ENCODE data around the gene NSUN6.

The NSUN6 gene

DNA sequence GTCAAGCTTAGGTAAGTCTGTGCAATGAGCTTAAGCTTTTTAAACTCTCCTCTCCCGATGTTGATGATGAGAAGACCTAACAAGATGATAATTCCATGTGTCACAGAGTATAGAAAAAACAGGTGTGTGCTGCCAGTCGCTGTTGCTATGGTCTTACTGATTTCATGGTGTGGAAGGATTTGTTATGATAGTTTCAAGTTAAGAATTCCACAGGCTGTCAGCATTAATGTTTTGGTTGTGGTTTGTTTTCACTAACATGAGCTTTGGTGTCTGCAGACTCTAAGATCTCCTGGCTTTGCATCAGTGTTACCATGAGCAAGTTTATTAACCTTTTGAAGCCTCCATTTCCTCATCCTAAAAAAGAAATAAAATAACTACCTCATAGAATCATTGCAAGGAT, 123.7 kb downstream of the NSUN6 start:
- ChIA-PET CTCF (no interaction called here), POLR2A (no interaction called here)
- DNase-seq (ENCODE audit: extremely low spot score) = no peak
- TF ChIP-seq FOXA1 (IDR thresholded peaks at IDR 0.05) (no peak), CTBP1 (IDR thresholded peaks at IDR 0.05; ENCODE audit: borderline replicate concordance) (no peak), LEF1 (IDR thresholded peaks at IDR 0.05; ENCODE audit: borderline replicate concordance) (no peak), TARDBP (IDR thresholded peaks at IDR 0.05) (no peak), FOXK2 (IDR thresholded peaks at IDR 0.05) (no peak), SP1 (IDR thresholded peaks at IDR 0.05) (no peak), NFRKB (IDR thresholded peaks at IDR 0.05) (no peak), BHLHE40 (IDR thresholded peaks at IDR 0.05; ENCODE audit: borderline replicate concordance) (no peak), SUZ12 (IDR thresholded peaks at IDR 0.05) (no peak)
- TF ChIP-seq, protein P1, sequence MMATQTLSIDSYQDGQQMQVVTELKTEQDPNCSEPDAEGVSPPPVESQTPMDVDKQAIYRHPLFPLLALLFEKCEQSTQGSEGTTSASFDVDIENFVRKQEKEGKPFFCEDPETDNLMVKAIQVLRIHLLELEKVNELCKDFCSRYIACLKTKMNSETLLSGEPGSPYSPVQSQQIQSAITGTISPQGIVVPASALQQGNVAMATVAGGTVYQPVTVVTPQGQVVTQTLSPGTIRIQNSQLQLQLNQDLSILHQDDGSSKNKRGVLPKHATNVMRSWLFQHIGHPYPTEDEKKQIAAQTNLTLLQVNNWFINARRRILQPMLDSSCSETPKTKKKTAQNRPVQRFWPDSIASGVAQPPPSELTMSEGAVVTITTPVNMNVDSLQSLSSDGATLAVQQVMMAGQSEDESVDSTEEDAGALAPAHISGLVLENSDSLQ (IDR thresholded peaks at IDR 0.05) = no peak

DNA sequence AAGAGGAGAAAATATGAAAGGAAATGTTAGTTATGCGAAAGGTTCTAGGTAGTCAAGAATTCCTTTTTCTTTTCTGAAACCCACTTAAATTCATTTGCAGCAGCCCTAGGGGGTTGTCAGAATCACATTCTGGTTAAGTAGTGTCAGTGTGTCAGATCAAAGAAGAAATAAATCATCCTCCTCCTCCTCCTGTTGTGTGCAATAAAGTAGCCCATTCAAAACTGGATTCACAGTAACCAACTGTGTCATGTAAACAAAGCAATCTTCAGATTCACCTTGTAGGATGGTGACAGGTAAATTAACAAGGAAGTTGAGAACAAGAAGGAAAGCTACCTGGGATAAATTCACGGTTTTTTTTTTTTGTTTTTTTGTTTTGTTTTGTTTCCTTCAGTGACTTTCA, 127.5 kb downstream of the NSUN6 start:
- DNase-seq (ENCODE audit: extremely low spot score) = no peak
- CTCF ChIA-PET = no interaction called here
- TF ChIP-seq ZNF384 (IDR thresholded peaks at IDR 0.05) (no peak), ELF4 (IDR thresholded peaks at IDR 0.05) (no peak)
- TF ChIP-seq, protein P1 (IDR thresholded peaks at IDR 0.05) = peak; percentile 69
- POLR2A ChIA-PET = no interaction called here

DNA sequence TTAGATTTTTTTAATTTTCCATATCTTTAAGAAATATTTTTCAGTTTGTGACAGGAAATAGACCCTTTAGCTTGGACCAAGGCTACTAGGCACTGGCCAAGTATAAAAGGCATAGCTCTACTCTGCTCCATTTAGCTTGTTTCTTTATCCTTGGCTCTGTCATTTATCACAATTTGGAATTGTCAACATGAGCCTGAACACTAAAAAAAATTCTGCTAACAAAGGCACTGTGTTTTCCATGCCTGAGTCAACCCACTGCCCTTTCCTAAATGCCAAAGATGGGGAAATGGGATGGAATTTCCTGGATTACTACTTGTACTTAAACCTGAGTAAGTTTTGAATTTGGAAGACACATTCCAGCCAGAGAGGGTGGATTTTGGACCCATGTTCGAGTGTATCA, 128.4 kb downstream of the NSUN6 start:
- no peak for DNase-seq (ENCODE audit: extremely low spot score)
- no peak for TF ChIP-seq HDGF (IDR thresholded peaks at IDR 0.05; ENCODE audit: borderline replicate concordance)
- TF ChIP-seq BHLHE40 (IDR thresholded peaks at IDR 0.05; ENCODE audit: borderline replicate concordance) = no peak
- TF ChIP-seq FOXM1 (IDR thresholded peaks at IDR 0.05; ENCODE audit: borderline replicate concordance) = no peak
- no peak for TF ChIP-seq FOXK2 (IDR thresholded peaks at IDR 0.05)
- no peak for TF ChIP-seq SP1 (IDR thresholded peaks at IDR 0.05)
- no peak for TF ChIP-seq FOXA1 (IDR thresholded peaks at IDR 0.05)
- TF ChIP-seq, protein P1 (IDR thresholded peaks at IDR 0.05) = no peak
- TF ChIP-seq LEF1 (IDR thresholded peaks at IDR 0.05; ENCODE audit: borderline replicate concordance) = no peak
- TF ChIP-seq ELF4 (IDR thresholded peaks at IDR 0.05) = no peak
- no peak for TF ChIP-seq SUZ12 (IDR thresholded peaks at IDR 0.05)
- no peak for TF ChIP-seq NFRKB (IDR thresholded peaks at IDR 0.05)
- TF ChIP-seq CTBP1 (IDR thresholded peaks at IDR 0.05; ENCODE audit: borderline replicate concordance) = no peak
- TF ChIP-seq TARDBP (IDR thresholded peaks at IDR 0.05) = no peak
- TF ChIP-seq L3MBTL2 (conservative IDR thresholded peaks at IDR 0.05) = no peak
- TF ChIP-seq ARNT (IDR thresholded peaks at IDR 0.05) = no peak
- no peak for TF ChIP-seq ZNF384 (IDR thresholded peaks at IDR 0.05)
- CTCF ChIA-PET = no interaction called here
- POLR2A ChIA-PET = no interaction called here

DNA sequence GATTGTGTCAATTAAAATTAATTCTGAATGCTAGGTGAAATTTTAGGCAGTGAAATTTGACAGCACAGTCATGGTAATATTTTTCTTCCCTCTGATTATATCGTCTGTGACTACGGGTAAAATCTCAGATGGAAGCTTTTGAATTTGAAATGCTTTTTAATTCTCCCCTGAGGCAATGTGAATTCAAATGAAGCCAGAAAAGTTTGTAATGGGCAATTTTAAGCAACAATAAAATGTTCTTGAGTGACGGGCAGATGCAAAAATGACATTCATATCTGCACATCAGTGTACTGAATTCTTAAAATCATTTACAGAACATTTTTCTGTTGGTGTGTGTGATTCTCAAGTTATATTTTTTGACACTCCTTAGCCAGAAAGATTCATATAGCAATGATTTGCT, 134.5 kb downstream of the NSUN6 start:
- TF ChIP-seq NFRKB (IDR thresholded peaks at IDR 0.05) (no peak), CTBP1 (IDR thresholded peaks at IDR 0.05; ENCODE audit: borderline replicate concordance) (no peak), ELF4 (IDR thresholded peaks at IDR 0.05) (no peak), HDGF (IDR thresholded peaks at IDR 0.05; ENCODE audit: borderline replicate concordance) (no peak), TARDBP (IDR thresholded peaks at IDR 0.05) (no peak), LEF1 (IDR thresholded peaks at IDR 0.05; ENCODE audit: borderline replicate concordance) (no peak), FOXK2 (IDR thresholded peaks at IDR 0.05) (no peak), SUZ12 (IDR thresholded peaks at IDR 0.05) (no peak), FOXM1 (IDR thresholded peaks at IDR 0.05; ENCODE audit: borderline replicate concordance) (no peak), ZNF384 (IDR thresholded peaks at IDR 0.05) (no peak), SP1 (IDR thresholded peaks at IDR 0.05) (no peak), L3MBTL2 (conservative IDR thresholded peaks at IDR 0.05) (no peak)
- TF ChIP-seq, protein P1 (IDR thresholded peaks at IDR 0.05) = no peak
- ChIA-PET POLR2A (no interaction called here), CTCF (no interaction called here)
- DNase-seq (ENCODE audit: extremely low spot score) = no peak

DNA sequence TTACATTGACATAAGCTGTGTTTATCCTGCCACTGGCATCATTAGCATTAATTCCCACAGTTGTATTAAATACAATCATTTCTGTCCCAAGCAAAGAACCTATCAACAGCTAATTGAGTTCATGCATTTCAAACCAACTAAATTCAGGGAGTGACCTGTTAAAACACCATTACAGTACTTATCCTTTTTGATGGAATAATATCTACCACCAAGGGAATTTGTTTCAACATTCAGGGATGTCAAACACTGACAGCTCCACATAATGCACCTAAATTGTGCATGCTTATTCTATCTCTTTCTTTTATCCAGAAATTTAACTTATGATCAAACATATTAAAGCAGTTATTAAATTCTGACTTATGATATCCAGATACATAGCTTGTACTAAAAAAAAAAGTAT, 136.8 kb downstream of the NSUN6 start:
- CTCF ChIA-PET = no interaction called here
- POLR2A ChIA-PET = no interaction called here
- TF ChIP-seq, protein P1 (IDR thresholded peaks at IDR 0.05) = no peak
- TF ChIP-seq FOXM1 (IDR thresholded peaks at IDR 0.05; ENCODE audit: borderline replicate concordance) = no peak
- no peak for TF ChIP-seq SUZ12 (IDR thresholded peaks at IDR 0.05)
- TF ChIP-seq L3MBTL2 (conservative IDR thresholded peaks at IDR 0.05) = no peak
- no peak for TF ChIP-seq BHLHE40 (IDR thresholded peaks at IDR 0.05; ENCODE audit: borderline replicate concordance)
- TF ChIP-seq FOXA1 (IDR thresholded peaks at IDR 0.05) = no peak
- TF ChIP-seq NFRKB (IDR thresholded peaks at IDR 0.05) = no peak
- TF ChIP-seq ZNF384 (IDR thresholded peaks at IDR 0.05) = no peak
- TF ChIP-seq CTBP1 (IDR thresholded peaks at IDR 0.05; ENCODE audit: borderline replicate concordance) = no peak
- no peak for TF ChIP-seq TARDBP (IDR thresholded peaks at IDR 0.05)
- DNase-seq (ENCODE audit: extremely low spot score) = no peak

DNA sequence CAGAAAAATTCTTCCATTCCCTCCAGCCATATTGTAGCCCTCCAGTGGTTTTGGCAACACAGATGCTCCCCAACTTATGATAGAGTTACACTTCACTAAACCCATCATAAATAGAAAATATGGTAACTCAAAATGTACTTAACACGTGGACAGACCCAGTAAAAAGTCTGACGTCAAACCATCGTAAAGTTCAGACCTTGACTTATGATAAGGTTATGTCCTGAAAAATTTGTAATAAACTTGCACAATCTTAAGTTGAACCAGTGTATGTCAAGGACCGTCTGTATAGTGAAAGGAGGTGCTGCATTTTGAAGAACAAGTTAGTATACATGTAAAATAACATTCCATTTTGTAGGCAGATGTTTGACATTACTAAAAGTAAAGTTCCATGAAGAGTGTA, 142.8 kb downstream of the NSUN6 start:
- ChIA-PET POLR2A (no interaction called here), CTCF (no interaction called here)

More for the DNA sequence above, 142.8 kb downstream of the NSUN6 start:
- DNase-seq (ENCODE audit: extremely low spot score) = no peak
- TF ChIP-seq BHLHE40 (IDR thresholded peaks at IDR 0.05; ENCODE audit: borderline replicate concordance) = no peak
- TF ChIP-seq, protein P1 (IDR thresholded peaks at IDR 0.05) = no peak
- no peak for TF ChIP-seq CTBP1 (IDR thresholded peaks at IDR 0.05; ENCODE audit: borderline replicate concordance)
- no peak for TF ChIP-seq SP1 (IDR thresholded peaks at IDR 0.05)
- TF ChIP-seq LEF1 (IDR thresholded peaks at IDR 0.05; ENCODE audit: borderline replicate concordance) = no peak
- TF ChIP-seq L3MBTL2 (conservative IDR thresholded peaks at IDR 0.05) = no peak
- TF ChIP-seq ARNT (IDR thresholded peaks at IDR 0.05) = no peak
- no peak for TF ChIP-seq TARDBP (IDR thresholded peaks at IDR 0.05)
- TF ChIP-seq NFRKB (IDR thresholded peaks at IDR 0.05) = no peak
- TF ChIP-seq FOXK2 (IDR thresholded peaks at IDR 0.05) = no peak
